KMS-11 (cell line): ENCODE measurements around the gene RPL29.
"Not testable (repeated sequence)": the region's sequence is repeated elsewhere in the genome, so short reads cannot be mapped to it uniquely, and the experiment has no call there.

Source experiments
- H2AFZ ChIP-seq: fragments of 200-600 bp; sonication (generic); 2 replicates; pipeline ENCODE4 v1.6.1; 2016; ENCODE audit warnings: antibody characterized with exemption, mixed run types, low read depth
- H3K27ac ChIP-seq: fragments of 200-600 bp; sonication (generic); 2 replicates; pipeline ENCODE4 v1.6.1; 2016; ENCODE audit warnings: mild to moderate bottlenecking, mixed run types
- H3K27me3 ChIP-seq: fragments of 200-600 bp; sonication (generic); 2 replicates; pipeline ENCODE4 v1.6.1; 2017; ENCODE audit warnings: mild to moderate bottlenecking, low read depth, mixed run types, moderate library complexity; ENCODE audit not compliant: insufficient read depth
- H3K36me3 ChIP-seq: fragments of 200-600 bp; sonication (generic); 2 replicates; pipeline ENCODE4 v1.6.1; 2017; ENCODE audit warnings: mild to moderate bottlenecking, mixed run types; ENCODE audit not compliant: insufficient read depth
- H3K4me1 ChIP-seq: fragments of 200-600 bp; sonication (generic); 2 replicates; pipeline ENCODE4 v1.6.1; 2016; ENCODE audit warnings: mild to moderate bottlenecking, low read depth, mixed run types; ENCODE audit not compliant: poor library complexity, severe bottlenecking
- H3K4me2 ChIP-seq: fragments of 200-600 bp; sonication (generic); 2 replicates; pipeline ENCODE4 v1.7.0; 2016; ENCODE audit warnings: mild to moderate bottlenecking, mixed run types
- H3K4me3 ChIP-seq: fragments of 200-600 bp; sonication (generic); IDR thresholded peaks from 2 replicates; pipeline ENCODE4 v1.6.1; 2017; ENCODE audit warnings: low read depth, low read length, mixed read lengths; ENCODE audit not compliant: insufficient read depth
- H3K79me2 ChIP-seq: fragments of 200-600 bp; sonication (generic); 2 replicates; pipeline ENCODE4 v1.6.1; 2016; ENCODE audit warnings: low read depth, mixed run types; ENCODE audit not compliant: insufficient read depth
- H3K9ac ChIP-seq: fragments of 200-600 bp; sonication (generic); 2 replicates; pipeline ENCODE4 v1.6.1; 2016; ENCODE audit warnings: mild to moderate bottlenecking, mixed run types
- H4K20me1 ChIP-seq: fragments of 200-600 bp; sonication (generic); 2 replicates; pipeline ENCODE4 v1.6.1; 2016; ENCODE audit warnings: mild to moderate bottlenecking, mixed run types; ENCODE audit not compliant: insufficient read depth
- CTCF ChIP-seq: fragments of 200-600 bp; sonication (generic); conservative IDR thresholded peaks from 2 replicates; pipeline ENCODE4 v1.6.1; 2017; ENCODE audit warnings: low read depth, mild to moderate bottlenecking, antibody characterized with exemption, low read length, moderate library complexity, mixed read lengths

The RPL29 gene

GRCh38 chr3:51995346-51996163 is at the start of gene RPL29:
Gene RPL29 (minus strand): TSS chr3:51995895. CDS start chr3:51995461, 434 bp downstream.
- Histone ChIP-seq H3K9ac (peak within 1 kb of the TSS; percentile 94), H3K4me3 (peak within 1 kb of the TSS; percentile 84), H4K20me1 (no peaks in the 10 kb centered on the region), H3K4me2 (peak within 1 kb of the TSS; percentile 79), H3K36me3 (peaks cover 3% of the 10 kb centered on the region; the same call in 1 of the 2 replicates), H3K27ac (peak within 1 kb of the TSS; percentile 85), H3K79me2 (peaks cover 14% of the 10 kb centered on the region), H3K27me3 (no peaks in the 10 kb centered on the region), H3K4me1 (peaks cover 9% of the 10 kb centered on the region), H2AFZ (peak within 1 kb of the TSS; percentile 30; the same call in 1 of the 2 replicates)
- no peak for TF ChIP-seq CTCF

GRCh38 chr3:52044869-52045619 is 49.3 kb upstream of the RPL29 start:
- H3K4me1 ChIP-seq, result no peaks in the 10 kb centered on the region
- peaks cover 3% of the 10 kb centered on the region; the same call in 1 of the 2 replicates for H3K27me3 ChIP-seq
- no peaks in the 10 kb centered on the region for H4K20me1 ChIP-seq
- H2AFZ ChIP-seq, result no peak overlapping the region
- H3K79me2 ChIP-seq, result no peaks in the 10 kb centered on the region
- no peak overlapping the region for H3K4me2 ChIP-seq
- no peak overlapping the region for H3K4me3 ChIP-seq
- TF ChIP-seq CTCF, result no peak
- H3K36me3 ChIP-seq, result no peaks in the 10 kb centered on the region
- H3K27ac ChIP-seq, result no peak overlapping the region
- H3K9ac ChIP-seq, result no peak overlapping the region

GRCh38 chr3:52043750-52044149 is 48.1 kb upstream of the RPL29 start:
- Histone ChIP-seq H3K27ac (no peak overlapping the region), H2AFZ (no peak overlapping the region), H3K4me2 (no peak overlapping the region), H3K36me3 (no peaks in the 10 kb centered on the region), H4K20me1 (no peaks in the 10 kb centered on the region), H3K4me3 (no peak overlapping the region), H3K79me2 (no peaks in the 10 kb centered on the region), H3K4me1 (no peaks in the 10 kb centered on the region), H3K9ac (no peak overlapping the region), H3K27me3 (peaks cover 3% of the 10 kb centered on the region; the same call in 1 of the 2 replicates)
- TF ChIP-seq CTCF, result no peak

- not testable (repeated sequence) for H2AFZ ChIP-seq, H3K4me1 ChIP-seq, H3K9ac ChIP-seq, H3K79me2 ChIP-seq, H3K27me3 ChIP-seq, H3K4me3 ChIP-seq, H3K36me3 ChIP-seq, H4K20me1 ChIP-seq, H3K4me2 ChIP-seq, H3K27ac ChIP-seq
Measured at GRCh38 chr3:52043039-52043438, 47.3 kb upstream of the RPL29 start.
